AG09309 (cell line): Measurements from ENCODE around the gene NR5A2.

ENCODE experiments used
- DNase-seq: peaks from one replicate; pipeline ENCODE4 v3.0.0-alpha.2; 2010; ENCODE audit warnings: low read depth
- H3K4me3 ChIP-seq: 2 replicates; pipeline ENCODE4 v1.5.1; 2011; ENCODE audit warnings: mild to moderate bottlenecking, low read depth, low read length, moderate library complexity; ENCODE audit not compliant: control insufficient read depth
- TF ChIP-seq, protein P1 (sequence below): IDR thresholded peaks from 2 replicates; pipeline ENCODE4 v1.5.1; 2011; ENCODE audit warnings: mild to moderate bottlenecking, low read depth, low read length, inconsistent platforms; ENCODE audit not compliant: insufficient read depth, control insufficient read depth; ENCODE audit errors: missing control alignments

Gene NR5A2

GRCh38 chr1:200150006-200150405 is 122.5 kb downstream of the NR5A2 start:
- TF ChIP-seq, protein P1, sequence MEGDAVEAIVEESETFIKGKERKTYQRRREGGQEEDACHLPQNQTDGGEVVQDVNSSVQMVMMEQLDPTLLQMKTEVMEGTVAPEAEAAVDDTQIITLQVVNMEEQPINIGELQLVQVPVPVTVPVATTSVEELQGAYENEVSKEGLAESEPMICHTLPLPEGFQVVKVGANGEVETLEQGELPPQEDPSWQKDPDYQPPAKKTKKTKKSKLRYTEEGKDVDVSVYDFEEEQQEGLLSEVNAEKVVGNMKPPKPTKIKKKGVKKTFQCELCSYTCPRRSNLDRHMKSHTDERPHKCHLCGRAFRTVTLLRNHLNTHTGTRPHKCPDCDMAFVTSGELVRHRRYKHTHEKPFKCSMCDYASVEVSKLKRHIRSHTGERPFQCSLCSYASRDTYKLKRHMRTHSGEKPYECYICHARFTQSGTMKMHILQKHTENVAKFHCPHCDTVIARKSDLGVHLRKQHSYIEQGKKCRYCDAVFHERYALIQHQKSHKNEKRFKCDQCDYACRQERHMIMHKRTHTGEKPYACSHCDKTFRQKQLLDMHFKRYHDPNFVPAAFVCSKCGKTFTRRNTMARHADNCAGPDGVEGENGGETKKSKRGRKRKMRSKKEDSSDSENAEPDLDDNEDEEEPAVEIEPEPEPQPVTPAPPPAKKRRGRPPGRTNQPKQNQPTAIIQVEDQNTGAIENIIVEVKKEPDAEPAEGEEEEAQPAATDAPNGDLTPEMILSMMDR = no peak
- no peak overlapping the region for H3K4me3 ChIP-seq
- DNase-seq = no peak

DNA sequence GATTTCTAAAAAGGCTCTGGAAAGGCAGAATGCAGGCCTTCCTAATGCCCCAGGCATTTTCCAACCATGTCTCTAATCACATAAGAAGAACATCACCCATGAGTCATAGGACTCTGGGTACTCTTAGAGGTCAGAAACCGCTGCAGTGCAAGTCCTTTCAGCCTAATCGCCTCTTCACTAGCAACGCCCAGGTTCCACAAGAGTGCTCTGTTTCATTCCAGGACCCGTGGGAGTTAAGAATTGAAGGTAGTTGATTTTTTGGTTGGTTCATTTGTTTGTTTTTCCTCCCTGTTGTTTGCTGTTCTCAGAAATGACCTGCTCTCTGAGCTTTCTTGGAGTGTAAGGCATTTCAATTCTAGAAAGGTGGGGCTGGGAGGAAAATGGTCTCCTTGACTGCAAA is 123.2 kb downstream of the NR5A2 start:
- no peak overlapping the region for H3K4me3 ChIP-seq
- DNase-seq = peak; percentile 33
- TF ChIP-seq, protein P1 = no peak

- TF ChIP-seq, protein P1 = no peak
- no peak for DNase-seq
- no peak overlapping the region for H3K4me3 ChIP-seq
Measured at GRCh38 chr1:200152336-200152735, 124.8 kb downstream of the NR5A2 start.

DNA sequence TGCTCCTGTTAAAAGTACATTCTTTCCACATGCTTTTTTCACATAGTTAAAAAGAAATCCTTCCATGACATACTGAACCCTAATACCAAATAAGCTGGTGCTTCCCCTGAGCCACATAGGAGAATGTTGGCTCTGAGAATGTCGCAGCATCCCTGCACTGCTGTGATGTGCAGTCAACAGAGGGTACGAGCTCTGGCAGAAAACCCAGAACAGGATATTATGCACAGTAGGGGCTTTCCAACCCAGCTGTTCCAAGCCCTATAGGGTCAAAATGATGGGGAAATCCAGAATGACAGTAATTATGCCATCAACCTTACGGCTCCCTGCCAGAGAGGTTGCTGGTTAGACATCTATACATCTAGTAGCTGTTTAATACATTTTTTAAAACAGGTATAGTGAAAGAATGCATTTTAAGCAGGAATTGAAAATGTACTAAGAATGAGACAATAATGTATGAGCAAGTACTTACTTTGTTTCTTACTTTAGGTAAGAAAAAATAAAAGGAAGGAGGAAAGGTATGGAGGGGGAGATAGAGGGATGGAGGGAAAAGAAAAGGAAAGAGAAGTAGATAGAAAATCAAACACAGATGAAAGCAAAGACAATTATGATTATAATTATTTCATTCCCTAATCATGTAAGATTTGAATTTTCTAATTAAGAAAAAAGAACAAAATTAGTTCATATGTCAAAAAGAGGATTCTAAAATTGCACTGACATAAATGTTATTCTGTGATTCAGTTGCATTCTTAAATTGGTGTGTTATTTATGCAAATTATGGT is 126.0 kb downstream of the NR5A2 start:
- TF ChIP-seq, protein P1 = no peak
- DNase-seq = no peak
- H3K4me3 ChIP-seq = no peak overlapping the region

GRCh38 chr1:200154069-200154767 is 126.7 kb downstream of the NR5A2 start:
- no peak overlapping the region for H3K4me3 ChIP-seq
- no peak for DNase-seq
- TF ChIP-seq, protein P1 = no peak

GRCh38 chr1:200157715-200158114 is 130.2 kb downstream of the NR5A2 start:
- H3K4me3 ChIP-seq = no peak overlapping the region
- TF ChIP-seq, protein P1 = no peak
- DNase-seq = no peak
